Left kidney (tissue), 8 donors: ENCODE results near the gene ZNF32. TPM values are rescaled to one million over a fixed set of nuclear protein-coding genes. Genes with fewer than 3 reads are reported as not detected.

ENCODE experiments used
- DNase-seq: peaks from one replicate; pipeline ENCODE4 v3.0.0-alpha.2; 2013
- long read RNA-seq, 8 donors: transcript quantifications; one replicate each; lab custom pipeline, GENCODE V29; 2026
- polyA plus RNA-seq: library from polyadenylated mRNA; unstranded; fragments of 120-200 nt; gene quantifications from one replicate; pipeline ENCODE4 v1.2.1, GENCODE V29; 2013; ENCODE audit not compliant: insufficient read length

Gene ZNF32, protein sequence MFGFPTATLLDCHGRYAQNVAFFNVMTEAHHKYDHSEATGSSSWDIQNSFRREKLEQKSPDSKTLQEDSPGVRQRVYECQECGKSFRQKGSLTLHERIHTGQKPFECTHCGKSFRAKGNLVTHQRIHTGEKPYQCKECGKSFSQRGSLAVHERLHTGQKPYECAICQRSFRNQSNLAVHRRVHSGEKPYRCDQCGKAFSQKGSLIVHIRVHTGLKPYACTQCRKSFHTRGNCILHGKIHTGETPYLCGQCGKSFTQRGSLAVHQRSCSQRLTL
- polyA plus RNA-seq: 65.8 TPM
- long read RNA-seq, donor 1, transcript ZNF32-201 (3 exons, 1,137 nt): major isoform, 22 of 38 reads
- long read RNA-seq, donor 1, transcript ZNF32-202 (3 exons, 1,201 nt): minor isoform, 5 of 38 reads
- long read RNA-seq, donor 1, partial matches to known transcripts: 5 of 38 reads
- long read RNA-seq, donor 1, other reads (novel, unspliced or antisense): 5 of 38 reads
- long read RNA-seq, donor 2, transcript ZNF32-201 (3 exons, 1,137 nt): major isoform, 17 of 24 reads
- long read RNA-seq, donor 2, partial matches to known transcripts: 5 of 24 reads
- long read RNA-seq, donor 2, other reads (novel, unspliced or antisense): 0 of 24 reads
- long read RNA-seq, donor 3, transcript ZNF32-201 (3 exons, 1,137 nt): major isoform, 19 of 44 reads
- long read RNA-seq, donor 3, partial matches to known transcripts: 21 of 44 reads
- long read RNA-seq, donor 3, other reads (novel, unspliced or antisense): 0 of 44 reads
- long read RNA-seq, donor 4, partial matches to known transcripts: 0 of 1 reads
- long read RNA-seq, donor 4, other reads (novel, unspliced or antisense): 0 of 1 reads
- long read RNA-seq, donor 5, transcript ZNF32-201 (3 exons, 1,137 nt): major isoform, 36 of 76 reads
- long read RNA-seq, donor 5, partial matches to known transcripts: 31 of 76 reads
- long read RNA-seq, donor 5, other reads (novel, unspliced or antisense): 8 of 76 reads
- long read RNA-seq, donor 6, transcript ZNF32-201 (3 exons, 1,137 nt): major isoform, 18 of 22 reads
- long read RNA-seq, donor 6, partial matches to known transcripts: 0 of 22 reads
- long read RNA-seq, donor 6, other reads (novel, unspliced or antisense): 0 of 22 reads
- long read RNA-seq, donor 7, transcript ZNF32-201 (3 exons, 1,137 nt): major isoform, 41 of 45 reads
- long read RNA-seq, donor 7, partial matches to known transcripts: 0 of 45 reads
- long read RNA-seq, donor 7, other reads (novel, unspliced or antisense): 0 of 45 reads
- long read RNA-seq, donor 8, transcript ZNF32-201 (3 exons, 1,137 nt): major isoform, 10 of 16 reads
- long read RNA-seq, donor 8, partial matches to known transcripts: 5 of 16 reads
- long read RNA-seq, donor 8, other reads (novel, unspliced or antisense): 0 of 16 reads

GRCh38 chr10:43648398-43649184 is at the start of gene ZNF32:
TSS of gene ZNF32 (minus strand) at chr10:43648881. CDS start at chr10:43646133, 2,748 bp downstream.
- DNase-seq: peak; percentile 85

DNA sequence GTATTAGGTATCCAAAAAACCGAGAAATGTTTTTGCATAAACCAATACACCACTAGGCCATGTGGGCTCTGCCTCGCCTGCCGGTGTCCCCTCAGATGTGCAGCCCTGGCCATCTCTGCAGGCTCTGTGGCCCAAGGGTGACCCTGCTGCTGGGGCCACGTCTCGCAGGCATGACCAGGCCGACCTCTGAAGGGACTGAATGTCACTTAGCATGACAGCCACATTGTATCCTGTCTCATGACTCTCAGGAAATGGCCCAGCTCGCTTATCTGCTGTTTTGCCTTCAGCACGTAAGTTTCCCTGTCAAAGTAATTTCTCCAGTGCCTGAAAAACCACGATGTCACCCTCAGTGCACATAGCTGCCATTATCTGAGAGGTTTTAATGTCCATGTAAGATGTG is 49.5 kb upstream of the ZNF32 start:
- DNase-seq: no peak

GRCh38 chr10:43696909-43697483 is 48.3 kb upstream of the ZNF32 start:
- DNase-seq: no peak

- no peak for DNase-seq
Measured at GRCh38 chr10:43695730-43696129, 47.0 kb upstream of the ZNF32 start.

DNA sequence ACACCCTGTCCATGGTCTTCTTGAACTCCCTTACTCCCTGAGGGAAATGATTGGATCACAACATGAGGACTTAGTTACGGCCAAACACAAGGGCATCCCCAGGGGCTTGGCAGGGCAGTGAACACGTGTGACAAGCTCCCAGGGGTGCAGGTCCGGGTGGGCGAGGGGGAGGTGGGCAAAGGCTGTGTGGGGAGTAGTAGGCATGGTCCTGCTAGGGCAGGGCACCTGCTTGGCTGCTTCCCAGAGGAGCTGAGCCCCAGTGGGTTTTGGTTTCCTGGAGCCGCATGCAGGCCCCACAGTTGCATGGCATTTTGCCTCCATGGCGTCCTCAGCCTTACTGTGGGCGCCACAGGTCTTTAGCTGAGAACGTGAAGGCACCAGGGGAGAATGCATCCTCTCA is 46.6 kb upstream of the ZNF32 start:
- no peak for DNase-seq

- DNase-seq: no peak
Measured at GRCh38 chr10:43694526-43694925, 45.8 kb upstream of the ZNF32 start.

GRCh38 chr10:43693602-43694001 is 44.9 kb upstream of the ZNF32 start:
- DNase-seq: no peak

DNA sequence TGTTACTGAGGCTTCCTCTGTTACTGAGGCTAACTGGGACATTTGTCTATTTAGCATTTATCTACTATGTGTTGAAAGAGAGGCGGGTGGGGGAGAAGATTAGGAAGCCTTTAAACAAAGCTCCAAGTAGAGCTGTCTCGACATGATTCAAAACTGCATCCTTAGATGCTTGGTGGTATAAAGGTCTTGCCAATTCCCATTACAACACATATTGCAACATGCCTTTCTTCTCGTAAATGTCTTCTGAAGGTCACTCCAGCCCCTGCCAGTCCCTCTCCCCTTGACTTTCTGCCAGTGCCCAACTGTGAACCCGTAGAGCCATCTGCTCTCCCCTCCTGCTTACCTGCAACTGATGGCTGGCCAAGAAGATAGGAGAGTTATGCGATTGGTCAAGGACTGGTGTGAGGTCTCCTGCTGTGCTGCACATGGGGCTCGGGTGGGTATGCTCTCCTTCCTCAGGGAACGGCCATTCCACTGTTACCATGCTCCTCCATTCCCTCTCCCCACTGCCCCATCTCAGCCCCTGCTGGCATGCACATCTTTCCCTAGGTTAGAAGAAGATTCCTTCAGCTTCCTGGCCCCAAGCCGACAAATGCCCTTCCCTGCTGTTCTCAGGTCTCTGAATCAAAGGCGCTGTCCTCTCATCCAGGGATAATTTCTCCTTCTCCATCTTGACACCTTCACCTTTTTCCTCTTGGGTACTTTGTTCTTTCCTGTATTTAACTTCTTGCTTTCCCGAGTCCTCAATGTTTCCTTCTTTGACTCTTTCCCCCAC is 43.6 kb upstream of the ZNF32 start:
- DNase-seq: no peak

DNA sequence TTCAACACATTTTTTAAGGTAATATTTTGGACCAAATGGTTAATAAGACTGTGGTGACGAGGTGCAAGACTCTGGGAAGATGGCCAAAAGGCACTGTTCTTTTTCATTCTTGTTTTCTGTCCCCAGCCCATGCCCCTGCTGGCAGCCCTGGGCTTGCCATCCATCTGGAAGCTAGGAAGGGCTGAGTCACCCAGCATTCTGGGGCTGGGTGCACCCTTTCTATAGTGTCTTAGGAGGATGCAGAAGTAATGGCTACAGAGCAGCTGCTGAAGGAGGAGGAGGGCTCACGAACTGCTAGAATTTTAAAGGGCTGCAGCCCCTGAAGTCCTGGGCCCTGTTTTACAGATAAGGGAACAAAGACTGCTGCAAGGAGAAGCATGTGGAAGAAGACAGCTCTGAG is 42.8 kb upstream of the ZNF32 start:
- DNase-seq: no peak

DNA sequence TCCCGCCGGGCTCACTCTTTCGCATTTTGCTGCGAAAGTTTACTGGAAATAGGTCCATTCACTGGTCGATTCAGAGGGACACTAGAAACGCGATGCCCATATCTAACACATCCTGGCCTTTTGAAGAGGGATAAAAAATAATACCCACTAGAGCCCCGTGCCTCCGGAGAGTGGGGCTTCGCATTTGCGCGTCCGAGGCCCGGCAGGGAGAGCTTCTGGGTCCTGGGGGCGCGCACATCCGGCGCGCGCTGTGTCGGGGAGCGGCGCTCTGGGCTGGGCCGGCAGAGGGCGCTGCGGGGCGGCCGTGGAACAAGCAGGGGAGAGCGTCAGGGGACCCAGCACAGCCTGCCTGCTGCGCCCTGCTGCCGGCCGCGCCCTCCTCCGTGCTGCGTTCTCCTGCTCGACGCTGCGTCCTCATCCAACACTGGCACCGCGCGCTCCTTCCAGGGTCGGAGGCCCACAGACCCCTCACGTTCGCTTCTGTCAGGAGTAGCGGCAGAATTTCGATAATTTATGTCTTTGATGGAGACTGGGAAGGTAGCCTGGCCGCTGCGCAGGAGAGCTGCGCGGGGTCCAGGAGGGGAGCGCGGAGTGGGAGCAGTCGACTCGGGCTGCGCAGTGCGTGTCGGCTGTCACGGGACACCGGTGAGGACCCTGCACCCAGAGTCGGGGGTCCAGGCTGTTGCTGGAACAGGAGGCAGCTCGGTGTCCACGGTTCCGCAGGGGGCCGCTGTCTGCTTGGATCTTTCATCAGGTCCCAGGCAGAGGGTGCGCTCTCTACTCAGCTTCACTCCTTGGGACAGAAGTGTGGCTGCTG is 41.5 kb upstream of the ZNF32 start:
- peak; percentile 89 for DNase-seq

- no peak for DNase-seq
Measured at GRCh38 chr10:43689618-43689954, 40.9 kb upstream of the ZNF32 start.

GRCh38 chr10:43689007-43689491 is 40.4 kb upstream of the ZNF32 start:
- DNase-seq: no peak

GRCh38 chr10:43688348-43688892 is 39.7 kb upstream of the ZNF32 start:
- DNase-seq: no peak

GRCh38 chr10:43687373-43687772 is 38.7 kb upstream of the ZNF32 start:
- DNase-seq: no peak

GRCh38 chr10:43686414-43686813 is 37.7 kb upstream of the ZNF32 start:
- no peak for DNase-seq

DNA sequence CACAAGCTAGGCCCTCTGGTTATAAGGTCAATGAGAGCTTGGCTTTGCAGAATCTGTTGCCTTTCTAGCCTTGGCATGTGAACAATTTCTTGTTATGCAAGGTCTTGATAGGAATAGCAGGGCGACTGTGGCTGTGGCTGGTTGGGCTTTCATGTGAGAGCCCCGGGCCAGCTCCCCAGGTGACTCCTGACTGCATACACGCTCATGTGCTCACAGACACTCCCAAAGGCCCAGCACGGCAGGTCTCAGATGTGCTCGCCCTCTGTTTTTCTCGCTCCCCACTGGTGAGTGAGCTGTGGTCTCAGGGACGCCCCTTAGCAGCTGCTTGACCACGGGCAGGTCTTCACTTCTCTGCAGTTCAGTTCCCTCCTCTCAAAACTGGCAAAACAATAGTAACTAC is 37.1 kb upstream of the ZNF32 start:
- DNase-seq: no peak

DNA sequence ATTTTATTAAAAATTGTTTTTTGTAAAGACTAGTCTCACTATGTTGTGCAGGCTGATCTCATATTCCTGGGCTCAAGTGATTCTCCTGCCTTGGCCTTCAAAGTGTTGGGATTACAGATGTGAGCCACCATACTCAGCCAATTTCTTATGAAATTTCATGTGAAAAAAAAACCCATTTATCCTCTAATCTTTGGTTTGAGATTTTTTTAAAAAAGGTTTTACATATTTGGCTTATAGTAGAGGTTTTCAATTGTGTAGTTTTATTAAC is 35.5 kb upstream of the ZNF32 start:
- DNase-seq: no peak

GRCh38 chr10:43683451-43684291 is 35.0 kb upstream of the ZNF32 start:
- no peak for DNase-seq
